ENCODE results near the gene RPL13A.

Gene RPL13A

GRCh38 chr19:49455773-49456172 is 31.6 kb upstream of the RPL13A start:
- TF ChIP-seq POLR2AphosphoS5 (IDR thresholded peaks at IDR 0.05; ENCODE audit: low read depth, low read length) (no peak), SIN3A (IDR thresholded peaks at IDR 0.05; ENCODE audit: borderline replicate concordance, insufficient read depth, low read length) (no peak), TAF1 (IDR thresholded peaks at IDR 0.05; ENCODE audit: borderline replicate concordance, insufficient read depth, low read length) (no peak)
- TF ChIP-seq, protein P1, sequence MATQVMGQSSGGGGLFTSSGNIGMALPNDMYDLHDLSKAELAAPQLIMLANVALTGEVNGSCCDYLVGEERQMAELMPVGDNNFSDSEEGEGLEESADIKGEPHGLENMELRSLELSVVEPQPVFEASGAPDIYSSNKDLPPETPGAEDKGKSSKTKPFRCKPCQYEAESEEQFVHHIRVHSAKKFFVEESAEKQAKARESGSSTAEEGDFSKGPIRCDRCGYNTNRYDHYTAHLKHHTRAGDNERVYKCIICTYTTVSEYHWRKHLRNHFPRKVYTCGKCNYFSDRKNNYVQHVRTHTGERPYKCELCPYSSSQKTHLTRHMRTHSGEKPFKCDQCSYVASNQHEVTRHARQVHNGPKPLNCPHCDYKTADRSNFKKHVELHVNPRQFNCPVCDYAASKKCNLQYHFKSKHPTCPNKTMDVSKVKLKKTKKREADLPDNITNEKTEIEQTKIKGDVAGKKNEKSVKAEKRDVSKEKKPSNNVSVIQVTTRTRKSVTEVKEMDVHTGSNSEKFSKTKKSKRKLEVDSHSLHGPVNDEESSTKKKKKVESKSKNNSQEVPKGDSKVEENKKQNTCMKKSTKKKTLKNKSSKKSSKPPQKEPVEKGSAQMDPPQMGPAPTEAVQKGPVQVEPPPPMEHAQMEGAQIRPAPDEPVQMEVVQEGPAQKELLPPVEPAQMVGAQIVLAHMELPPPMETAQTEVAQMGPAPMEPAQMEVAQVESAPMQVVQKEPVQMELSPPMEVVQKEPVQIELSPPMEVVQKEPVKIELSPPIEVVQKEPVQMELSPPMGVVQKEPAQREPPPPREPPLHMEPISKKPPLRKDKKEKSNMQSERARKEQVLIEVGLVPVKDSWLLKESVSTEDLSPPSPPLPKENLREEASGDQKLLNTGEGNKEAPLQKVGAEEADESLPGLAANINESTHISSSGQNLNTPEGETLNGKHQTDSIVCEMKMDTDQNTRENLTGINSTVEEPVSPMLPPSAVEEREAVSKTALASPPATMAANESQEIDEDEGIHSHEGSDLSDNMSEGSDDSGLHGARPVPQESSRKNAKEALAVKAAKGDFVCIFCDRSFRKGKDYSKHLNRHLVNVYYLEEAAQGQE (IDR thresholded peaks at IDR 0.05; ENCODE audit: insufficient read depth in 1 of 2, low read depth in 2 of 2, low read length in 2 of 2) = no peak

DNA sequence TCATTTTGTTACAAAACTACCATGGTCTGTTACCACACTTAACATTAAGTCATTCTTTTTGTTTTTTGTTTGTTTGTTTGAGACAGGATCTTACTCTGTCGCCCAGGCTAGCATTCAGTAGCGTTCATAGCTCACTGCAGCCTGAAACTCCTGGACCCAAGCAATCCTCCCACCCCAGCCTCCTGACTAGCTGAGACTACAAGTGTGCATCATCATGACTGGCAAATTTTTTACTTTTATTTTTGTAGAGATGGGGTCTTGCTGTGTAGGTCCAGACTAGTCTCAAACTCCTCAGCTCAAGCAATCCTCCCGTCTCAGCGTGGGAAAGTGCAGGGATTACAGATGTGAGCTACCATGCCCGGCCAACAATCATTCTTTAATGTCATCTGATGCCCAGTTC is 31.1 kb upstream of the RPL13A start:
- no peak for TF ChIP-seq POLR2AphosphoS5 (IDR thresholded peaks at IDR 0.05; ENCODE audit: low read depth, low read length)
- no peak for TF ChIP-seq FOXP2 (optimal IDR thresholded peaks at IDR 0.05; ENCODE audit: borderline replicate concordance, extremely low read depth, extremely low read length, insufficient read depth)
- TF ChIP-seq, protein P1 (IDR thresholded peaks at IDR 0.05; ENCODE audit: insufficient read depth in 1 of 2, low read depth in 2 of 2, low read length in 2 of 2) = no peak
- TF ChIP-seq TAF1 (IDR thresholded peaks at IDR 0.05; ENCODE audit: borderline replicate concordance, insufficient read depth, low read length) = no peak
- no peak for TF ChIP-seq SIN3A (IDR thresholded peaks at IDR 0.05; ENCODE audit: borderline replicate concordance, insufficient read depth, low read length)

GRCh38 chr19:49458567-49458903 is 28.9 kb upstream of the RPL13A start:
- TF ChIP-seq POLR2AphosphoS5 (IDR thresholded peaks at IDR 0.05; ENCODE audit: low read depth, low read length) (no peak), SIN3A (IDR thresholded peaks at IDR 0.05; ENCODE audit: borderline replicate concordance, insufficient read depth, low read length) (no peak), TAF1 (IDR thresholded peaks at IDR 0.05; ENCODE audit: borderline replicate concordance, insufficient read depth, low read length) (no peak), FOXP2 (optimal IDR thresholded peaks at IDR 0.05; ENCODE audit: borderline replicate concordance, extremely low read depth, extremely low read length, insufficient read depth) (no peak)
- TF ChIP-seq, protein P1 (IDR thresholded peaks at IDR 0.05; ENCODE audit: insufficient read depth in 1 of 2, low read depth in 2 of 2, low read length in 2 of 2) = no peak

GRCh38 chr19:49459388-49459787 is 28.0 kb upstream of the RPL13A start:
- TF ChIP-seq SIN3A (IDR thresholded peaks at IDR 0.05; ENCODE audit: borderline replicate concordance, insufficient read depth, low read length) (no peak), FOXP2 (optimal IDR thresholded peaks at IDR 0.05; ENCODE audit: borderline replicate concordance, extremely low read depth, extremely low read length, insufficient read depth) (no peak), TAF1 (IDR thresholded peaks at IDR 0.05; ENCODE audit: borderline replicate concordance, insufficient read depth, low read length) (no peak), POLR2AphosphoS5 (IDR thresholded peaks at IDR 0.05; ENCODE audit: low read depth, low read length) (no peak)
- TF ChIP-seq, protein P1 (IDR thresholded peaks at IDR 0.05; ENCODE audit: insufficient read depth in 1 of 2, low read depth in 2 of 2, low read length in 2 of 2) = no peak

- no peak for TF ChIP-seq SIN3A (IDR thresholded peaks at IDR 0.05; ENCODE audit: borderline replicate concordance, insufficient read depth, low read length)
- TF ChIP-seq POLR2AphosphoS5 (IDR thresholded peaks at IDR 0.05; ENCODE audit: low read depth, low read length) = no peak
- no peak for TF ChIP-seq FOXP2 (optimal IDR thresholded peaks at IDR 0.05; ENCODE audit: borderline replicate concordance, extremely low read depth, extremely low read length, insufficient read depth)
- no peak for TF ChIP-seq TAF1 (IDR thresholded peaks at IDR 0.05; ENCODE audit: borderline replicate concordance, insufficient read depth, low read length)
- TF ChIP-seq, protein P1 (IDR thresholded peaks at IDR 0.05; ENCODE audit: insufficient read depth in 1 of 2, low read depth in 2 of 2, low read length in 2 of 2) = no peak
These were observed 25.8 kb upstream of the RPL13A start for GRCh38 chr19:49461656-49462055.
